ENCODE measurements around the gene GRHL1.

GRHL1 gene

DNA sequence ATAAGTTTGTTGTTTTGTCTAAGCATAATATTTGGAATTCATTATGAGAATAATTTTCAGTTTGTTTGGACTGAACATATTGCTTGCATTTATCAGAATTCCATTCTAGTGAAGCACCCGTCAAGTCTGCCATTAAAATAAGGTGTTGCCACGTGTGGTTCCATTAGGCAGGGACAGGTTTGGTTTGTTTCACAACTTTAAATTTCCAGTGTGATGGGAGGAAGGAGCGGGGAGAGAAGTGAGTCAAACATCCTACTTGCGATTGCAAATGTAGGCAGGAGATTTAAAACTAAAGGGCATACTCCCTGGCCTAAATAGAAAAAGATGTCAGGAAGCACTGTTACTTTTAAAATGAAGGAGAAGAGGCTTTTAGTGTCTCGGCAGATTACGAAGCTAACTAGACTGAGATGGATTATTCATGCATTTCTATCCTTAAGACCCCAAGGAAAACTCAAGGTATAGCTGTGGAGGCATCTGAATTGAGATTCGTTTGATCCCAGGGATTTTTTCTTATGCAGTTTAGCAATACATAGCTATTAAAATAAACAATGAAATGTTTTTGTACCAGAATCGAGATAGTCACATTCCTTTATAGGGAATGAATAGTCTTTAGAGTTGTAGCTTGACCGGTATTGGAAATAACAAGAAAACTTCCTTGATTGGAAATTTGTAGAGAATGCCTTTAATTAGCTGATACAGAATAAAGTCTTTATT is 19.8 kb downstream of the GRHL1 start:
- TF ChIP-seq, protein P1, sequence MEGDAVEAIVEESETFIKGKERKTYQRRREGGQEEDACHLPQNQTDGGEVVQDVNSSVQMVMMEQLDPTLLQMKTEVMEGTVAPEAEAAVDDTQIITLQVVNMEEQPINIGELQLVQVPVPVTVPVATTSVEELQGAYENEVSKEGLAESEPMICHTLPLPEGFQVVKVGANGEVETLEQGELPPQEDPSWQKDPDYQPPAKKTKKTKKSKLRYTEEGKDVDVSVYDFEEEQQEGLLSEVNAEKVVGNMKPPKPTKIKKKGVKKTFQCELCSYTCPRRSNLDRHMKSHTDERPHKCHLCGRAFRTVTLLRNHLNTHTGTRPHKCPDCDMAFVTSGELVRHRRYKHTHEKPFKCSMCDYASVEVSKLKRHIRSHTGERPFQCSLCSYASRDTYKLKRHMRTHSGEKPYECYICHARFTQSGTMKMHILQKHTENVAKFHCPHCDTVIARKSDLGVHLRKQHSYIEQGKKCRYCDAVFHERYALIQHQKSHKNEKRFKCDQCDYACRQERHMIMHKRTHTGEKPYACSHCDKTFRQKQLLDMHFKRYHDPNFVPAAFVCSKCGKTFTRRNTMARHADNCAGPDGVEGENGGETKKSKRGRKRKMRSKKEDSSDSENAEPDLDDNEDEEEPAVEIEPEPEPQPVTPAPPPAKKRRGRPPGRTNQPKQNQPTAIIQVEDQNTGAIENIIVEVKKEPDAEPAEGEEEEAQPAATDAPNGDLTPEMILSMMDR (conservative IDR thresholded peaks at IDR 0.05; ENCODE audit: low read depth, low read length): no peak
- peak; percentile 41 for DNase-seq (ENCODE audit: low read depth)
- H3K4me3 ChIP-seq (ENCODE audit: low read depth, low read length): no peak overlapping the region

DNA sequence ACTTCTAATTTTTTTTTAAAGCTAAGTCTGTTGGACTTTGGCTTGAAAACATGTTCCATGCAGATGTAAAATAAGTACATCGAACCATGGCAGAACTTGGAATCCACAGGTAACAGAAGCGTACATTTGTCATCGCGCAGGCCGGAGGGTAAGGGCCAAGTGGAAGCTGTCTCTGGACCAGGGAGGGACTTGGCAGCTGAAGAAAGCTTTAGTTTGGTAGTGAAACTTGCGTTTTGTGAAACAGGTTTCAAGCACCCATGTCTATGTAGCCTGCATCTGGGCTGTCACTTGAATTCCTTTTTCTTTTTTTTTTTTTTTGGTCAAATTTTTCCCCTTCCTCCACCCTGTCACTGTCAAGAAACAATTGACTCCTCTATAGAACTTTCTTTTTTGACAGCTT is 20.4 kb downstream of the GRHL1 start:
- TF ChIP-seq, protein P1 (conservative IDR thresholded peaks at IDR 0.05; ENCODE audit: low read depth, low read length): no peak
- no peak overlapping the region for H3K4me3 ChIP-seq (ENCODE audit: low read depth, low read length)
- no peak for DNase-seq (ENCODE audit: low read depth)

DNA sequence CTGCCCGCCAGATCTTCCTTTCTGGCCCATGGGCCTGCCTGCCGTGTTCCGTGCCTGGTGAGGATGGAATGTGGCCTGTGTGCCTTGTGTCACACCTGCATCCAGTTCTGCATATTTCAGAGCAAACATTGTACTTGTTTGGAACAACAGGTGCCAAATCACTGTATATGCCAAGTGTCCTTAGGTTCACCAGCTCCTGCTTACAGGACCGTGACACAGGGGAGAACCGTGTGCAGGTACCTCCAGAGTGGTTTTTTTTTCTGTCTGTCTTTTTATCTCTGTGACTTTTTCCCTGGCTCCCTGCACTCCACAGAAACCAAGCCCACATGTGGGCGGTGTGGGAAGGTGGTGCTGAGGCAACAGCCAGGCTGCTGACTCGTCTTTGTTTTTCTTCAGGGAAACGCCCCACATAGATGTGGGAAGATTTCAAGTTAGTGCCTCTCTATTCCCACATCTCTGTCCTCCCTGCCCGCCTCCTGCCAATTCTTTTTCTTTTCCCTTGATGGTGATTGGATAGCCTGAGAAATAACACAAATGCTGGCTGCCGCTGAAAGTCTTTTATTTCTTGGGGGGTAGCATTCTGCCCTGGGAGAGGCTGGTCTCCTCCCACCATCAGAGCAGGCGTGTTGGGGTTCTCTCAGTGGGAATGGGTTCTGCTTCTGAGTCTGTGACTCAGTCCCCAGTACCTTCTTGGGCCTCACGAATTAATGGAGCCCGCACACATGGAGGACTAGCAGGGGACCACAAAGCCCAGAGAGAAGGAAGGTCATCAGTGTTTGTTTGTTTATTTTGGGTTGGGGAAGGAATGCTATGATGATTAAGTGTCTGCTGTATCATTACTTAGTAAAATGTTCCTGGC is 21.4 kb downstream of the GRHL1 start:
- peak; percentile 64 for DNase-seq (ENCODE audit: low read depth)
- H3K4me3 ChIP-seq (ENCODE audit: low read depth, low read length): no peak overlapping the region
- TF ChIP-seq, protein P1 (conservative IDR thresholded peaks at IDR 0.05; ENCODE audit: low read depth, low read length): no peak

DNA sequence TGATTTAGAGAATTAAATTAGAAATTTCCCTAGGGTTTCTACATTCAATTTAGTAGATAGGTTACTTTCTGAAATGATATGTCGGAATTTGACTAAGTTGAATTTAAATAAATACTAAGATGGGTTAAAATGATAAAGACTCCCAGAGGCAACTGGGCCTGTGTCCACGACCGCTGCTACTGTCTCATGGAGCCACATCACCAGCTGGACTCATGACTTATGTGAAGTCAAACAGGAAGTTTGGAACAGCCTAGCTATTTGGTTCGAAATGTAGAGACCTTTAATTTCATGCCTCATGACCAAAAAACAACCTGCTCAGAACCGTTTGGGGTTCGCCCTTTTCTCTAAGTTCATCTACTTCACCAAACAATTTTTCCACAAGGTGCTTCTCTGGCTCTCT is 22.2 kb downstream of the GRHL1 start:
- DNase-seq (ENCODE audit: low read depth): no peak
- H3K4me3 ChIP-seq (ENCODE audit: low read depth, low read length): no peak overlapping the region
- TF ChIP-seq, protein P1 (conservative IDR thresholded peaks at IDR 0.05; ENCODE audit: low read depth, low read length): no peak

DNA sequence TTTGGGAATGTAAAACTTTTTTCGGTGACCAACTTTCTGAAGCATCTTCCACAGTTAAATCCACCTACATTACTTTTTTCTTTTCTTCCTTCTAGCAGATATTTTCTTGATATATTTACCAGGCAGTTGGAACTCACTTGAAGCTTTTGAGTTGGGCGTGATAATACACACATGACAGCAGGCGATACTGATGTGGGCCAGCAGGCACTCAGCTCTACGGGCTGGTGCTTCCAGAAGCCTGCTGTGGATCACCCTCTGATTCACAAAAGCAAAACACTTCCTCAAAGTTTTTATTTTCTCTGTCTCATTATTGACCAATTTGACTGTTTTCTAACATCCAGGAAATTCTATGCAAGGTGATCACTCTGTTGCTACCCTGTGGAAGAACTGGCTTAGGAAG is 22.9 kb downstream of the GRHL1 start:
- H3K4me3 ChIP-seq (ENCODE audit: low read depth, low read length): no peak overlapping the region
- DNase-seq (ENCODE audit: low read depth): peak; percentile 28

DNA sequence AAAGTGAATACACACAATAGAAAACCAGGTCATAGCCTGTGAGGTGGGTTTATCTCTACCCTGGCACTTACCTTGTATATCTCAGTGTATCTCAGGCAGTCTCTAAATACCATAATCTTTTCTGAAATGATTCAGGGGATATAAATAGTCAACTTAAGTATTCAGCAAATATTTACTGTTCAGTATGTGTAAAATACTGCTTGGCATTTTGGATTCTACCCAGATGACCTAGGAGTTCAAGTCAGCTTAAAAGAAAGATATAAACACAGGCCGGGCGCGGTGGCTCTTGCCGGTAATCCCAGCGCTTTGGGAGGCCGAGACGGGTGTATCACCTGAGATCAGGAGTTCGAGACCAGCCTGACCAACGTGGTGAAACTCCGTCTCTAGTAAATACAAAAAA is 23.8 kb downstream of the GRHL1 start:
- TF ChIP-seq, protein P1 (conservative IDR thresholded peaks at IDR 0.05; ENCODE audit: low read depth, low read length): no peak
- DNase-seq (ENCODE audit: low read depth): peak; percentile 72
- no peak overlapping the region for H3K4me3 ChIP-seq (ENCODE audit: low read depth, low read length)

More for the DNA sequence above, 22.9 kb downstream of the GRHL1 start:
- TF ChIP-seq, protein P1 (conservative IDR thresholded peaks at IDR 0.05; ENCODE audit: low read depth, low read length): no peak

Data from choroid plexus epithelial cell (primary cell).